Measurements from ENCODE around the gene ULK4.

GRCh38 chr3:41364736-41365135 lies 597.2 kb downstream of the ULK4 start:
- TF ChIP-seq CTCF (IDR thresholded peaks at IDR 0.05 in 2 of 3, conservative IDR thresholded peaks at IDR 0.05 in 1 of 3; ENCODE audit: borderline replicate concordance in 1 of 3, insufficient read depth in 1 of 3, low read depth in 2 of 3, low read length in 2 of 3) (no peak), ATF3 (IDR thresholded peaks at IDR 0.05) (no peak), EZH2 (IDR thresholded peaks at IDR 0.05) (no peak)
